RKO (cell line): ENCODE data around the gene CPXM2.

ENCODE experiments used
- DNase-seq: peaks from one replicate; pipeline ENCODE4 v3.0.0-alpha.2; 2016; ENCODE audit warnings: low spot score

CPXM2 gene

GRCh38 chr10:123847686-123848432 lies 43.7 kb downstream of the CPXM2 start:
- no peak for DNase-seq

- no peak for DNase-seq
These were observed 47.8 kb downstream of the CPXM2 start for GRCh38 chr10:123843835-123844234.

DNA sequence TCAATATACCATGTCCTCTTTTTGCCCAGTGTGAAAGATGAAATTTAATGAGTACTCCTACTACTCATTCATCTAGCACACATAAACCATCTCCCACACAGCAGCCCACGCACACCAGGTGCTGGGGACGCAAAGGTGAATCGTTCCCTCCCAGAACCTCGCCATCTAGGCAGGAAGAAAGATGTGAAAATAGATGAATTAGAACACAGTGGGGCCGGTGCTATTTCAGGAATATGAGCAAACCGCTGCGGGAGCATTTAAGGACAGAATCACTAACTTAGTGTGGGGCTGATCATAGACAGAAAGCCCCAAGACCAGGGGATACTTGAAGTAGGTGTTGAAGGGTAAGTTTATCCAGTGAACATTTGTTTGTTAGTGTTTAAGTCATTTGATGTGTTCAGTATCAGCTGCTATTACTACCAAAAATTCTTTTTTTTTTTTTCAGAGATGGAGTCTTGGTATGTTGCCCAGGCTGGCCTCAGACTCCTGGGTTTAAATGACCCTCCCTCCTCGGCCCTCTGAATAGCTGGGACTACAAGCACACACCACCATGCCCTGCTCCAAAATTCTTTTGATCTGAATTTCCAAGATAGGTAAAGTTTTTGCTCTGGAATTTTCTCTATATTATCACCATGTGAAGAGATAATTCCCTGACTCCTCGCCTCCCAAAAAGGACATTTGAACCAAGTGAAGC lies 48.8 kb downstream of the CPXM2 start:
- no peak for DNase-seq

- DNase-seq, result no peak
These were observed 50.0 kb downstream of the CPXM2 start for GRCh38 chr10:123841560-123841959.

- no peak for DNase-seq
These were observed 50.5 kb downstream of the CPXM2 start for GRCh38 chr10:123841115-123841514.

- DNase-seq, result no peak
These were observed 50.9 kb downstream of the CPXM2 start for GRCh38 chr10:123840714-123841113.

GRCh38 chr10:123838596-123839310 lies 52.9 kb downstream of the CPXM2 start:
- no peak for DNase-seq

GRCh38 chr10:123837756-123838155 lies 53.9 kb downstream of the CPXM2 start:
- no peak for DNase-seq

- no peak for DNase-seq
These were observed 55.0 kb downstream of the CPXM2 start for GRCh38 chr10:123836418-123837145.

DNA sequence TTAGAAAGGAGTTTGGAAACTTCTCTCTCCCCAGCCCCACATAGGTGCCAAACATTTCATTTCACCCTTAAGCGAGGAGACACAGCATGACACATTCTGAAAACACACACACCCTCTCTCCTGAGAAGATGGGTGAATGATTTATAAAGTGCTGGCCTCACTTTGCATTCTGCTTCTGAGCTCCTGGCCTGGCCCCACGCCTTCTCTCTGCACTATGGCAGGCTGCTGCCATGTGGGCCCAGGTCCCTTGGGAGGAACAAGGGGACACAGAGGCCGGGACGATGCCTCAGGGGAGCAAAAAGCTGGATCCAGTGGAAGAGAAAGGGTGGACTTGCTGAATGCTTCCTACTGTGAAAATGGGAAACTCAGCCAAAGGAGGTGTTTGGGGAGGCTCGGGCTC lies 56.0 kb downstream of the CPXM2 start:
- DNase-seq, result no peak

DNA sequence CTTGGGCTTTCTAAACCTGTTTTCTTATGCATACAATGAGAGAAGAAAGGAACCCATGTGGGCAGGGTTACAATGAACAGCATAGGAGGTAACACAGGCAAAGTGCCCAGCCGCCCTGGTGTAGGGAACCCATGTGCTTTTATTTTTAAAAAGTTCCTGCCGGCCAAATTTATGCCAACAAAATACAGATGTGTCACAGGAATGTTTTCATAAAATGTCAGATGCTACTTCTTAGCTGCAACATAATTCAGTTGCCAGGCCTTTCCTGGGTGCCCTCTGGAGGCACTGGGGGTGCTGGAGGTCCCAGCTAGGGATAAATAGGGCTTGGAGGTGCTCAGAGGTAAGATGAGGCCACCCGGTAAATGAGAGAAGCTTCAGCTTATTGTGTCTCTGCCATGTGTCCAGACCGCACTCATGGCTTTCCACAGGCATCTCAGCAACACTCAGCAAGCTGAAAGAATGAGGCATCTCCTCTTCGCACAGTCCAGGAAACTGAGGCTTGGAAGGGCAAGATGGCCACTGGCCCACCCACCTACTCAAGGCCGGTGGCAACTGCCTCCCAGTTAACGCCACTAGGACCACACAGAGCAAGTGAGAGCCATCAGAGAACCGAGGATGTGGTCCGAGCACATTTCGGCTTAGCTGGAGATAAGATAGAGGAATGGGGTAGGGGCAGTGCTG lies 58.3 kb downstream of the CPXM2 start:
- DNase-seq, result no peak

DNA sequence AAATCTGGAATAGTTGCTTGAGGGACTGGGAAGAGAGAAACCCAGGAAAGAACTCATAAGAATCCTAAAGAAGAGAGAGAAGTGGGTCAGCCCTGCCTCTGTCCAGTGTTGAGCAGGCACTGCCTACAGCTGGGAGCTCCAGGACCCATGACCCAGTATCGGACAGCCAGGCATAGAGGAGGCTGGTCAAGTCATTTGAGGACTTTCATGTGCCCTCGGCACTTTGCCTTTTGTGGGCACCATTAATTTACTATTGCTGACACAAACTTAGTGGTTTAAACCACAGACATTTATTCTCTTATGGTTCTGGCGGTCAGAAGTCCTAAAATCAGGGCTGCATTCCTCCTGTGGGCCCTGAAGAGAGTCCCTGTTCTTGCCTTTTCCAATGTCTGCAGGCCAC lies 60.3 kb downstream of the CPXM2 start:
- DNase-seq, result no peak

GRCh38 chr10:123821136-123821535 lies 70.5 kb downstream of the CPXM2 start:
- no peak for DNase-seq

- no peak for DNase-seq
These were observed 82.0 kb downstream of the CPXM2 start for GRCh38 chr10:123809632-123810031.

DNA sequence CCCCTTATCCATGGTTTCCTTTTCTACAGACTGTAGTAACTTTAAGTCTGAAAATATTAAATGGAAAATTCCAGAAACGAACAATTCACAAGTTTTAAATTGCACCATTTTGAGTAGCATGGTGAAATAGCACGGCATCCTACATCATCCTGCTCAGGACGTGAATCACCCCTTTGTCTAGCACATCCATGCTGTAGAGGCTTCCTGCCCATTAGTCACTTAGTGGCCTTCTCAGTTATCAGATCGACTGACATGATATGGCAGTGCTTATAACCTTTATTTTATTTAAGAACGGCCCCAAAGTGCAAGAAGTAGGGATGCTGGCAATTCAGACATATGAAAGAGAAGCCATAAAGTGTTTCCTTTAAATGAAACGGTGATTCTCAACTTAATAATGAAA lies 82.7 kb downstream of the CPXM2 start:
- DNase-seq, result peak; percentile 93

- no peak for DNase-seq
These were observed 83.3 kb downstream of the CPXM2 start for GRCh38 chr10:123808286-123808685.

DNA sequence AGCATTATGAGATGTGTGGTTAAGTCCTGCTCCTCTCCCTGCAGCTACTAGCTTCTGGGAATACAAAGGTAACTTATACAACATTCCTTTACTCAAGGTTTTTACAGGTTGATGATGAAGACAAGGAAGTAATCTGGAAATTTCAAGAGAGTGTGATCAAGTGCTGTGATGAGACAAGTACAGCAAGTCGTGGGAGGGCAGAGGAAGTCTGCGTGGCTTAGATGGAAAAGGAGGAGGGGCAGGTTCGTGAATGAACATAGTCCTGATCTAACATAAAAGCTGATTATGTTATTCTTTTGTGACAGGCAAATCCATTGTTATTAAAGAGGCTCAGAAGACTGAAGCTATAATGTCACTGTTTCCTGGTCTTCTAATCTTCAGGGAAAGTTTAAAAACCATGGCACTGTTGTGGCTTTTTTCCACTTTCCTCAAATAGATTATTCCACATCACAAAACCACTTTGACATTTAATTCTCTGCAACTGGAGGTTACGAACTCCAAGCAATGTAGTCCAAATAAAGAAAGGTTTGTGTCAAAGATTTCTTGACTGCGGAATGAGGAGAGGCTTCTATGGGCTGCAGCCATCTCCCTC lies 84.1 kb downstream of the CPXM2 start:
- DNase-seq, result no peak

- DNase-seq, result no peak
These were observed 86.9 kb downstream of the CPXM2 start for GRCh38 chr10:123804716-123805115.

- no peak for DNase-seq
These were observed 90.8 kb downstream of the CPXM2 start for GRCh38 chr10:123800821-123801220.

GRCh38 chr10:123800289-123800688 lies 91.3 kb downstream of the CPXM2 start:
- no peak for DNase-seq

- DNase-seq, result no peak
These were observed 92.8 kb downstream of the CPXM2 start for GRCh38 chr10:123798856-123799255.
